PC-3 (cell line): ENCODE results near the gene CROCC2. TPM values are rescaled to one million over a fixed set of nuclear protein-coding genes. Genes with fewer than 3 reads are reported as not detected.

Source experiments
- ATAC-seq: fragments of 200-7000 bp; cut with Tn5 transposase; 2 replicates; pipeline ENCODE4 v1.9.1; 2020; ENCODE audit warnings: mild to moderate bottlenecking, moderate library complexity
- BruUV-seq: library from RNA; stranded (reverse); fragments of 400-500 nt; replicated peaks from 2 replicates; lab custom pipeline; 2021; lab: Mats Ljungman, UMichigan
- CTCF ChIA-PET: fragments of 300-600 bp; sonication (Branson Sonifier 250); formaldehyde crosslinking; loops from one replicate; lab custom pipeline; 2022; ENCODE audit warnings: antibody characterized with exemption; lab: Charles Lee
- POLR2A ChIA-PET: fragments of 300-600 bp; sonication (Branson Sonifier 250); formaldehyde crosslinking; loops from one replicate; lab custom pipeline; 2022; ENCODE audit warnings: antibody characterized with exemption; ENCODE audit not compliant: unreplicated experiment; lab: Charles Lee
- DNase-seq: peaks from one replicate; pipeline ENCODE4 v3.0.0-alpha.2; 2015
- H2AFZ ChIP-seq: fragments of 300-600 bp; sonication (generic); 2 replicates; pipeline ENCODE4 v1.6.0; 2016; ENCODE audit warnings: antibody characterized with exemption, low read length
- H3F3A ChIP-seq: fragments of 300-600 bp; sonication (generic); one replicate; pipeline ENCODE4 v1.6.0; 2017; ENCODE audit warnings: antibody characterized with exemption, low read length, control low read depth, mild to moderate bottlenecking; ENCODE audit not compliant: unreplicated experiment
- H3K27ac ChIP-seq: fragments of 300-600 bp; sonication (generic); 2 replicates; pipeline ENCODE4 v1.5.1; 2016; ENCODE audit warnings: mild to moderate bottlenecking, low read length
- H3K27me3 ChIP-seq: fragments of 300-600 bp; sonication (generic); 2 replicates; pipeline ENCODE4 v1.6.1; 2016; ENCODE audit warnings: low read length, mixed read lengths
- H3K36me3 ChIP-seq: fragments of 300-600 bp; sonication (generic); 2 replicates; pipeline ENCODE4 v1.6.1; 2016; ENCODE audit warnings: low read depth, mixed run types, low read length, mixed read lengths
- H3K4me1 ChIP-seq: fragments of 300-600 bp; sonication (generic); 2 replicates; pipeline ENCODE4 v1.5.1; 2016; ENCODE audit warnings: low read length; ENCODE audit not compliant: insufficient read depth
- H3K4me2 ChIP-seq: fragments of 300-600 bp; sonication (generic); 2 replicates; pipeline ENCODE4 v1.6.0; 2016; ENCODE audit warnings: low read length
- H3K4me3 ChIP-seq: fragments of 300-600 bp; sonication (generic); 2 replicates; pipeline ENCODE4 v1.5.1; 2016; ENCODE audit warnings: mild to moderate bottlenecking, low read length, mixed read lengths
- H3K79me2 ChIP-seq: fragments of 300-600 bp; sonication (generic); 2 replicates; pipeline ENCODE4 v1.6.1; 2017; ENCODE audit warnings: low read length, mixed read lengths
- H3K9ac ChIP-seq: fragments of 300-600 bp; sonication (generic); 2 replicates; pipeline ENCODE4 v1.6.0; 2016; ENCODE audit warnings: mild to moderate bottlenecking, low read length
- H3K9me2 ChIP-seq: fragments of 300-600 bp; sonication (generic); replicated peaks from 2 replicates; pipeline ENCODE4 v1.6.1; 2016; ENCODE audit warnings: mixed run types, low read length, mixed read lengths
- H3K9me3 ChIP-seq: fragments of 300-600 bp; sonication (generic); 2 replicates; pipeline ENCODE4 v1.6.1; 2016; ENCODE audit warnings: low read length, mixed read lengths
- H4K20me1 ChIP-seq: fragments of 300-600 bp; sonication (generic); 2 replicates; pipeline ENCODE4 v1.6.1; 2016; ENCODE audit warnings: low read length, mixed read lengths
- CTCF ChIP-seq: fragments of 300-600 bp; sonication (generic); conservative IDR thresholded peaks from 2 replicates; pipeline ENCODE4 v1.5.1; 2017; ENCODE audit warnings: antibody characterized with exemption, low read depth, mild to moderate bottlenecking, low read length
- EZH2 ChIP-seq: fragments of 300-600 bp; sonication (generic); IDR thresholded peaks from one replicate; pipeline ENCODE4 v1.6.1; 2017; ENCODE audit warnings: antibody characterized with exemption, mild to moderate bottlenecking, low read length; ENCODE audit not compliant: unreplicated experiment
- EZH2phosphoT487 ChIP-seq: fragments of 300-600 bp; sonication (generic); IDR thresholded peaks from 2 replicates; pipeline ENCODE4 v1.6.1; 2018; ENCODE audit warnings: mild to moderate bottlenecking, antibody characterized with exemption, low read length, borderline replicate concordance
- intact Hi-C: fragments of 100-400 bp; cut with micrococcal nuclease; formaldehyde crosslinking; loops from 2 replicates; pipeline ENCODE4 v1.9.0; 2023
- total RNA-seq: library from RNA; depleted of rRNA; stranded (reverse); fragments of >200 nt; gene quantifications from 2 replicates; pipeline ENCODE4 v1.2.3, GENCODE V29; 2014

Gene CROCC2
- total RNA-seq, 1 experiment from 2014 or later: not detected

- Histone ChIP-seq H3K4me1 (peaks cover 15% of the 10 kb centered on the region), H3K36me3 (no peaks in the 10 kb centered on the region), H3K4me2 (no peak overlapping the region), H3K9me3 (no peaks in the 10 kb centered on the region), H3K9ac (no peak overlapping the region), H3K27me3 (peaks cover 7% of the 10 kb centered on the region; the same call in 1 of the 2 replicates), H3K27ac (no peak overlapping the region), H4K20me1 (no peaks in the 10 kb centered on the region), H3K79me2 (no peaks in the 10 kb centered on the region), H2AFZ (no peak overlapping the region), H3F3A (no peaks in the 10 kb centered on the region), H3K4me3 (no peak overlapping the region), H3K9me2 (no peaks in the 10 kb centered on the region)
- DNase-seq (no peak), ATAC-seq (no peak)
- intact Hi-C loops: no loop called here
- ChIA-PET CTCF (no interaction called here), POLR2A (no interaction called here)
- no peak for TF ChIP-seq CTCF
- no peak for TF ChIP-seq EZH2phosphoT487
- no peak for TF ChIP-seq EZH2
- no TSS peak for BruUV-seq
These were observed 81.5 kb downstream of the CROCC2 start for GRCh38 chr2:240987588-240987987.

GRCh38 chr2:240988146-240988545 is 82.0 kb downstream of the CROCC2 start:
- no peaks in the 10 kb centered on the region for H3K9me3 ChIP-seq
- 0 out of 2 replicates have a peak, but pooled peaks cover 1% of the 10 kb centered on the region for H3K27me3 ChIP-seq
- H3K4me1 ChIP-seq: peaks cover 15% of the 10 kb centered on the region
- no peaks in the 10 kb centered on the region for H3K9me2 ChIP-seq
- H3K4me3 ChIP-seq: no peak overlapping the region
- no peak overlapping the region for H2AFZ ChIP-seq
- no peak overlapping the region for H3K9ac ChIP-seq
- no peaks in the 10 kb centered on the region for H3K36me3 ChIP-seq
- H4K20me1 ChIP-seq: no peaks in the 10 kb centered on the region
- no peak overlapping the region for H3K27ac ChIP-seq
- intact Hi-C loops: no loop called here
- H3F3A ChIP-seq: no peaks in the 10 kb centered on the region
- ChIA-PET CTCF (interaction anchor here (0.5 kb wide), 1 partner anchor 410 kb away, joined by 6 read pairs; no protein-coding TSS in a partner anchor), POLR2A (no interaction called here)
- TF ChIP-seq EZH2phosphoT487: no peak
- TF ChIP-seq CTCF: no peak
- TF ChIP-seq EZH2: no peak
- ATAC-seq (no peak), DNase-seq (no peak)
- H3K4me2 ChIP-seq: no peak overlapping the region
- no peaks in the 10 kb centered on the region for H3K79me2 ChIP-seq
- no TSS peak for BruUV-seq

- ChIA-PET CTCF (interaction anchor here (0.5 kb wide), 1 partner anchor 409 kb away, joined by 6 read pairs; no protein-coding TSS in a partner anchor), POLR2A (no interaction called here)
- no peak overlapping the region for H3K4me2 ChIP-seq
- H3K36me3 ChIP-seq: no peaks in the 10 kb centered on the region
- BruUV-seq: no TSS peak
- no peak overlapping the region for H3K9ac ChIP-seq
- DNase-seq (no peak), ATAC-seq (no peak)
- H2AFZ ChIP-seq: no peak overlapping the region
- H3K4me3 ChIP-seq: no peak overlapping the region
- no peaks in the 10 kb centered on the region for H3K79me2 ChIP-seq
- H3K27ac ChIP-seq: no peak overlapping the region
- H3K9me3 ChIP-seq: no peaks in the 10 kb centered on the region
- intact Hi-C loops: no loop called here
- H3F3A ChIP-seq: no peaks in the 10 kb centered on the region
- peaks cover 15% of the 10 kb centered on the region for H3K4me1 ChIP-seq
- H3K9me2 ChIP-seq: no peaks in the 10 kb centered on the region
- H4K20me1 ChIP-seq: no peaks in the 10 kb centered on the region
- H3K27me3 ChIP-seq: no peaks in the 10 kb centered on the region
- no peak for TF ChIP-seq EZH2phosphoT487
- TF ChIP-seq EZH2: no peak
- no peak for TF ChIP-seq CTCF
These were observed 82.6 kb downstream of the CROCC2 start for GRCh38 chr2:240988571-240989271.
